Measurements from ENCODE around the gene EIF3F. TPM values are rescaled to one million over a fixed set of nuclear protein-coding genes. Genes with fewer than 3 reads are reported as not detected.

Gene EIF3F
- total RNA-seq (100 to 1,000 TPM; 310 to 319 TPM), polyA plus RNA-seq (100 to 1,000 TPM; 408 to 500 (median 458) TPM), total RNA-seq (307 to 358 (median 318) reads per million in 6 experiments)

- H3K27ac Mint-ChIP-seq, result peak within 1 kb of the TSS; percentile 94 to 100 (median 98)
- H3K27me3 Mint-ChIP-seq, result no peaks in the 10 kb centered on the region
- peak; percentile 97 to 98 for ATAC-seq
- no peaks in the 10 kb centered on the region for H3K9me3 Mint-ChIP-seq
- POLR2A ChIA-PET, result interaction anchor here (0.8 to 1.9 kb wide), 9 partner anchors 10 to 1474 kb away, joined by 3 to 5 read pairs (median 3); partner anchors contain the start of genes RIC3, RPL27A, TRIM66 and ZNF143
- H3K4me1 Mint-ChIP-seq, result peaks cover 23 to 57% (median 54%) of the 10 kb centered on the region in 4 donors
- H3K4me3 Mint-ChIP-seq, result peak within 1 kb of the TSS; percentile 87 to 100 (median 96)
- peak; percentile 67 to 97 (median 94) for DNase-seq
- H3K36me3 Mint-ChIP-seq, result peaks cover 0 to 32% (median 4%) of the 10 kb centered on the region in 3 donors
Observed at GRCh38 chr11:7986768-7987559, at the start of gene EIF3F. Gene EIF3F (plus strand): TSS chr11:7987337. CDS start chr11:7987353, 16 bp downstream.

- Mint-ChIP-seq H3K27me3 (peaks cover 11 to 30% (median 16%) of the 10 kb centered on the region in 5 donors), H3K4me1 (no peaks in the 10 kb centered on the region), H3K27ac (no peak overlapping the region), H3K4me3 (no peak overlapping the region), H3K36me3 (peaks cover 0 to 26% (median 0%) of the 10 kb centered on the region in 3 donors), H3K9me3 (peaks cover 13 to 39% (median 20%) of the 10 kb centered on the region in 9 donors)
- POLR2A ChIA-PET, result no interaction called here
- no peak for ATAC-seq
- DNase-seq, result no peak
Observed at GRCh38 chr11:7941146-7941545, 46.0 kb upstream of the EIF3F start.

GRCh38 chr11:7941608-7942007 is 45.5 kb upstream of the EIF3F start, which contains the start of gene OR10A3:
Gene OR10A3 (minus strand): TSS chr11:7941708. CDS start chr11:7939520, 2,188 bp downstream.
- ATAC-seq (no peak), DNase-seq (no peak)
- H3K9me3 Mint-ChIP-seq, result peaks cover 13 to 39% (median 20%) of the 10 kb centered on the region in 9 donors
- H3K4me1 Mint-ChIP-seq, result no peaks in the 10 kb centered on the region
- H3K27ac Mint-ChIP-seq, result no peak within 1 kb of the TSS
- POLR2A ChIA-PET, result no interaction called here
- peaks cover 0 to 26% (median 0%) of the 10 kb centered on the region in 3 donors for H3K36me3 Mint-ChIP-seq
- no peak within 1 kb of the TSS for H3K4me3 Mint-ChIP-seq
- H3K27me3 Mint-ChIP-seq, result peaks cover 8 to 25% (median 16%) of the 10 kb centered on the region in 5 donors

- Mint-ChIP-seq H3K9me3 (peaks cover 13 to 39% (median 20%) of the 10 kb centered on the region in 9 donors), H3K27me3 (peaks cover 9 to 30% (median 27%) of the 10 kb centered on the region in 5 donors), H3K36me3 (peaks cover 0 to 26% (median 0%) of the 10 kb centered on the region in 3 donors), H3K27ac (no peak overlapping the region), H3K4me3 (no peak overlapping the region), H3K4me1 (peaks cover 0 to 2% (median 0%) of the 10 kb centered on the region in 4 donors)
- POLR2A ChIA-PET, result no interaction called here
- ATAC-seq (no peak), DNase-seq (no peak)
Observed at GRCh38 chr11:7944123-7944522, 43.0 kb upstream of the EIF3F start.

GRCh38 chr11:7949934-7950333 is 37.2 kb upstream of the EIF3F start:
- Mint-ChIP-seq H3K9me3 (peaks cover 0 to 3% (median 0%) of the 10 kb centered on the region in 9 donors), H3K36me3 (no peaks in the 10 kb centered on the region), H3K4me1 (peaks cover 0 to 2% (median 0%) of the 10 kb centered on the region in 4 donors), H3K27ac (no peak overlapping the region), H3K27me3 (peaks cover 11 to 47% (median 23%) of the 10 kb centered on the region in 5 donors), H3K4me3 (no peak overlapping the region)
- ATAC-seq, result no peak
- POLR2A ChIA-PET, result no interaction called here
- no peak for DNase-seq

GRCh38 chr11:7955191-7955590 is 31.9 kb upstream of the EIF3F start:
- Mint-ChIP-seq H3K27me3 (peaks cover 16 to 43% (median 20%) of the 10 kb centered on the region in 5 donors), H3K36me3 (peaks cover 0 to 5% (median 0%) of the 10 kb centered on the region in 3 donors), H3K4me3 (no peak overlapping the region), H3K9me3 (peaks cover 0 to 4% (median 0%) of the 10 kb centered on the region in 9 donors), H3K4me1 (no peaks in the 10 kb centered on the region), H3K27ac (no peak overlapping the region)
- ATAC-seq (no peak), DNase-seq (no peak)
- POLR2A ChIA-PET, result no interaction called here

- Mint-ChIP-seq H3K27me3 (peaks cover 14 to 46% (median 33%) of the 10 kb centered on the region in 5 donors), H3K4me3 (no peak overlapping the region), H3K9me3 (no peaks in the 10 kb centered on the region), H3K27ac (no peak overlapping the region), H3K4me1 (no peaks in the 10 kb centered on the region), H3K36me3 (no peaks in the 10 kb centered on the region)
- POLR2A ChIA-PET, result no interaction called here
- no peak for ATAC-seq
- DNase-seq, result no peak
Observed at GRCh38 chr11:7964261-7964660, 22.9 kb upstream of the EIF3F start.

- ATAC-seq (no peak), DNase-seq (no peak)
- Mint-ChIP-seq H3K27ac (no peak overlapping the region), H3K9me3 (no peaks in the 10 kb centered on the region), H3K4me3 (no peak overlapping the region), H3K27me3 (peaks cover 14 to 42% (median 28%) of the 10 kb centered on the region in 5 donors), H3K4me1 (no peaks in the 10 kb centered on the region), H3K36me3 (no peaks in the 10 kb centered on the region)
- POLR2A ChIA-PET, result no interaction called here
Observed at GRCh38 chr11:7964873-7965272, 22.3 kb upstream of the EIF3F start.

GRCh38 chr11:7965386-7965785 is 21.8 kb upstream of the EIF3F start, which contains the start of gene NLRP10:
Gene NLRP10 (minus strand): TSS chr11:7965447. CDS start chr11:7963495, 1,952 bp downstream.
- ATAC-seq, result no peak
- POLR2A ChIA-PET, result no interaction called here
- Mint-ChIP-seq H3K9me3 (no peaks in the 10 kb centered on the region), H3K27ac (no peak within 1 kb of the TSS), H3K27me3 (peaks cover 14 to 42% (median 24%) of the 10 kb centered on the region in 5 donors), H3K4me3 (no peak within 1 kb of the TSS), H3K4me1 (no peaks in the 10 kb centered on the region), H3K36me3 (no peaks in the 10 kb centered on the region)
- no peak for DNase-seq

GRCh38 chr11:7967097-7967496 is 20.0 kb upstream of the EIF3F start:
- no peak for ATAC-seq
- Mint-ChIP-seq H3K4me3 (no peak overlapping the region), H3K4me1 (no peaks in the 10 kb centered on the region), H3K9me3 (no peaks in the 10 kb centered on the region), H3K27me3 (peaks cover 8 to 38% (median 21%) of the 10 kb centered on the region in 5 donors), H3K36me3 (no peaks in the 10 kb centered on the region), H3K27ac (no peak overlapping the region)
- no peak for DNase-seq
- POLR2A ChIA-PET, result no interaction called here

GRCh38 chr11:7967826-7968225 is 19.3 kb upstream of the EIF3F start:
- ATAC-seq (no peak), DNase-seq (no peak)
- Mint-ChIP-seq H3K36me3 (no peaks in the 10 kb centered on the region), H3K27ac (no peak overlapping the region), H3K9me3 (no peaks in the 10 kb centered on the region), H3K4me3 (no peak overlapping the region), H3K27me3 (peaks cover 8 to 38% (median 21%) of the 10 kb centered on the region in 5 donors), H3K4me1 (no peaks in the 10 kb centered on the region)
- POLR2A ChIA-PET, result no interaction called here

GRCh38 chr11:7968686-7969085 is 18.5 kb upstream of the EIF3F start:
- Mint-ChIP-seq H3K36me3 (no peaks in the 10 kb centered on the region), H3K27me3 (peaks cover 9 to 34% (median 24%) of the 10 kb centered on the region in 5 donors), H3K4me1 (no peaks in the 10 kb centered on the region), H3K27ac (no peak overlapping the region), H3K9me3 (no peaks in the 10 kb centered on the region), H3K4me3 (no peak overlapping the region)
- no peak for ATAC-seq
- no peak for DNase-seq
- POLR2A ChIA-PET, result interaction anchor here (0.6 kb wide), 1 partner anchor 1273 kb away, joined by 8 read pairs; no protein-coding TSS in a partner anchor
